HepG2 (cell line): ENCODE measurements around the gene TMEM121. TPM values are rescaled to one million over a fixed set of nuclear protein-coding genes. Genes with fewer than 3 reads are reported as not detected.

Experiments
- CBX5 ChIP-seq: sonication (generic); formaldehyde crosslinking; IDR thresholded peaks from 2 replicates; pipeline ENCODE4 v1.4.0; 2020; ENCODE audit warnings: missing genetic modification reagents, borderline replicate concordance
- NCOR1 ChIP-seq: fragments of 200-600 bp; sonication (generic); IDR thresholded peaks from 2 replicates; pipeline ENCODE4 v1.7.0; 2017; ENCODE audit warnings: antibody characterized with exemption, low read length, borderline replicate concordance
- NFYB ChIP-seq: sonication (generic); formaldehyde crosslinking; IDR thresholded peaks from 2 replicates; pipeline ENCODE4 v1.4.0; 2020; ENCODE audit warnings: missing genetic modification reagents
- REXO4 ChIP-seq: sonication (generic); formaldehyde crosslinking; IDR thresholded peaks from 2 replicates; pipeline ENCODE4 v1.8.0; 2022; ENCODE audit warnings: missing genetic modification reagents, mild to moderate bottlenecking, borderline replicate concordance
- SOX6 ChIP-seq, 2 experiments: fragments of 450-650 bp in 1 of 2; sonication (generic) in 1 of 2; formaldehyde crosslinking in 1 of 2; IDR thresholded peaks; 2 replicates each; pipeline versions ENCODE4 v1.4.0 to v1.6.1; 2017 to 2020; ENCODE audit warnings: antibody characterized with exemption in 1 of 2, mild to moderate bottlenecking in 1 of 2, missing genetic modification reagents in 1 of 2
- SYNCRIP ChIP-seq: fragments of 200-400 bp; formaldehyde crosslinking; IDR thresholded peaks from 2 replicates; pipeline ENCODE4 v1.6.1; 2018; ENCODE audit warnings: mild to moderate bottlenecking, low read depth, low read length; ENCODE audit not compliant: insufficient read depth
- ZNF121 ChIP-seq: sonication (generic); formaldehyde crosslinking; IDR thresholded peaks from 2 replicates; pipeline ENCODE4 v1.5.0; 2020; ENCODE audit warnings: mild to moderate bottlenecking, missing genetic modification reagents
- ZNF329 ChIP-seq: sonication (generic); formaldehyde crosslinking; IDR thresholded peaks from 2 replicates; pipeline ENCODE4 v1.9.0; 2021; ENCODE audit warnings: low read depth, mild to moderate bottlenecking, missing genetic modification reagents
- polyA plus RNA-seq, 8 experiments: library from polyadenylated mRNA; depleted of rRNA in 3 of 8; stranded (reverse) in 7 of 8; unstranded in 1 of 8; fragments of >200 nt; fragmentation: Illumina TruSeq in 4 of 8; extraction: Trizol in 4 of 8; gene quantifications; 2 replicates each; pipeline versions ENCODE4 v1.2.1 to v1.2.3, GENCODE V29; 2011 to 2016; ENCODE audit warnings: low read depth in 4 of 8, missing spikeins in 1 of 8, mixed read lengths in 1 of 8; ENCODE audit not compliant: insufficient read depth in 1 of 8
- total RNA-seq, 5 experiments: library from RNA; depleted of rRNA; stranded (reverse); fragments of >200 nt; fragmentation: Illumina TruSeq; extraction: Trizol; gene quantifications; 2 replicates each; pipeline ENCODE4 v1.2.3, GENCODE V29; 2016; ENCODE audit warnings: low read depth in 1 of 5
- TF ChIP-seq, protein P1 (sequence below): sonication (generic); formaldehyde crosslinking; IDR thresholded peaks from 2 replicates; pipeline ENCODE4 v1.4.0; 2020; ENCODE audit warnings: missing genetic modification reagents, mild to moderate bottlenecking, borderline replicate concordance
- TF ChIP-seq, protein P2 (sequence below): sonication (generic); formaldehyde crosslinking; IDR thresholded peaks from 2 replicates; pipeline ENCODE4 v1.5.0; 2020; ENCODE audit warnings: mild to moderate bottlenecking, missing genetic modification reagents, borderline replicate concordance
- TF ChIP-seq, protein P3 (sequence below): sonication (generic); formaldehyde crosslinking; IDR thresholded peaks from 2 replicates; pipeline ENCODE4 v1.9.0; 2022; ENCODE audit warnings: low read depth, missing genetic modification reagents
- TF ChIP-seq, protein P4 (sequence below): IDR thresholded peaks from 2 replicates; pipeline ENCODE4 v1.4.0; 2020; ENCODE audit warnings: mild to moderate bottlenecking, missing genetic modification reagents

Gene TMEM121
- total and polyA plus RNA-seq, 2 of the 13 experiments (the other 11 are each of a cell fraction or from before 2014, with no cell fraction given), result 6.6 to 19.0 TPM

DNA sequence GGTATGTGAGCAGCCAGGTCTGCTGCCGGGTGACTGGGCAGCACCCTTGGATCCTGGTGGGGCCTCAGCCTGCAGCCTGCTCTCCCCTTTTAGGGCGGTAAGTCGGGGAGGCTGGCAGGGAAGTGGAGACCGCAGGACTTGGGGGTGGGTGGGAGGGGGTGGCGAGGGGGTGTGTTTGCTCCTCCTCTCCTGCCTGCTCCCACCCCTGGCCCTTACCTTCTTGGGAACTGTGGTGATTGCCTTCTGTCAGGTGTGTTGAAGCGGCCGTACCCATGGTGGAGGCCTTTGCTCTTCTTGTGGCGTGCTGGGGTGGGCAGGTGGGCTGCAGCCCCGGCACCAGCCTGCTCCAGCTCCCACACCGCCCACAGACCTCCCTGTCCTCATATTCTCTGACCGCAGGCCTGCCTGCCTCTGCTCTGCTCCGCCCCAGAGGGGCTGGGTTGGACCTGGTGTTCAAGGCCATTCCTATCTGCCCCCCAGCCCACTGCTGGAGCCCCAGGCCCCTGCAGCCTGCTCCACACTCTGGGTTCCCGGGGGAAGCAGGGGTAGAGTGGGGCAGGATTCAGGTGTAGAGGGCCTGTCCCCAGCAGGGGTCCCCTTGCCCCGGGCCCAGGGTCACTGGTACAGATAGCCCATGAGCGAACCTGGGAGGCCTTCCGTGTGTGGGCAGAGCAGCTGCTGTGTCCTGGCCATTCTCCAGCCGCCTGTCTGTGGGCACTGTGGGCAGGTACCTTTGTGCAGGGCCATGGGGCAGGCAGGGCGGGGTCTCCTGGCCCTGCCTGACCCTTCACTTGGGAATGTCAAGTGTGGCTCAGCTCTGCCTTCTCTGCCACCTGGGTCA is 30.2 kb upstream of the TMEM121 start (continued):
- TF ChIP-seq, protein P1, sequence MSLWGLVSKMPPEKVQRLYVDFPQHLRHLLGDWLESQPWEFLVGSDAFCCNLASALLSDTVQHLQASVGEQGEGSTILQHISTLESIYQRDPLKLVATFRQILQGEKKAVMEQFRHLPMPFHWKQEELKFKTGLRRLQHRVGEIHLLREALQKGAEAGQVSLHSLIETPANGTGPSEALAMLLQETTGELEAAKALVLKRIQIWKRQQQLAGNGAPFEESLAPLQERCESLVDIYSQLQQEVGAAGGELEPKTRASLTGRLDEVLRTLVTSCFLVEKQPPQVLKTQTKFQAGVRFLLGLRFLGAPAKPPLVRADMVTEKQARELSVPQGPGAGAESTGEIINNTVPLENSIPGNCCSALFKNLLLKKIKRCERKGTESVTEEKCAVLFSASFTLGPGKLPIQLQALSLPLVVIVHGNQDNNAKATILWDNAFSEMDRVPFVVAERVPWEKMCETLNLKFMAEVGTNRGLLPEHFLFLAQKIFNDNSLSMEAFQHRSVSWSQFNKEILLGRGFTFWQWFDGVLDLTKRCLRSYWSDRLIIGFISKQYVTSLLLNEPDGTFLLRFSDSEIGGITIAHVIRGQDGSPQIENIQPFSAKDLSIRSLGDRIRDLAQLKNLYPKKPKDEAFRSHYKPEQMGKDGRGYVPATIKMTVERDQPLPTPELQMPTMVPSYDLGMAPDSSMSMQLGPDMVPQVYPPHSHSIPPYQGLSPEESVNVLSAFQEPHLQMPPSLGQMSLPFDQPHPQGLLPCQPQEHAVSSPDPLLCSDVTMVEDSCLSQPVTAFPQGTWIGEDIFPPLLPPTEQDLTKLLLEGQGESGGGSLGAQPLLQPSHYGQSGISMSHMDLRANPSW (CRISPR knock-in tag), result no peak
- TF ChIP-seq, protein P2, sequence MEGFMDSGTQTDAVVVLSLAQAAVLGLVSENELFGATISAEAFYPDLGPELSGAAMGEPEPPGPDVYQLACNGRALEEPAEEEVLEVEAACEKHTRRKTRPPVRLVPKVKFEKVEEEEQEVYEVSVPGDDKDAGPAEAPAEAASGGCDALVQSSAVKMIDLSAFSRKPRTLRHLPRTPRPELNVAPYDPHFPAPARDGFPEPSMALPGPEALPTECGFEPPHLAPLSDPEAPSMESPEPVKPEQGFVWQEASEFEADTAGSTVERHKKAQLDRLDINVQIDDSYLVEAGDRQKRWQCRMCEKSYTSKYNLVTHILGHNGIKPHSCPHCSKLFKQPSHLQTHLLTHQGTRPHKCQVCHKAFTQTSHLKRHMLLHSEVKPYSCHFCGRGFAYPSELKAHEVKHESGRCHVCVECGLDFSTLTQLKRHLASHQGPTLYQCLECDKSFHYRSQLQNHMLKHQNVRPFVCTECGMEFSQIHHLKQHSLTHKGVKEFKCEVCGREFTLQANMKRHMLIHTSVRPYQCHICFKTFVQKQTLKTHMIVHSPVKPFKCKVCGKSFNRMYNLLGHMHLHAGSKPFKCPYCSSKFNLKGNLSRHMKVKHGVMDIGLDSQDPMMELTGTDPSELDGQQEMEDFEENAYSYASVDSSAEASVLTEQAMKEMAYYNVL, result 0 out of 2 replicates have a peak, but pooled peaks have one; percentile 23
- peak; percentile 98 for TF ChIP-seq ZNF329 (CRISPR knock-in tag)
- TF ChIP-seq REXO4, result no peak
- TF ChIP-seq NCOR1, result peak; percentile 58; the same call in 1 of the 2 replicates
- TF ChIP-seq CBX5 (CRISPR knock-in tag), result no peak
- 0 out of 2 replicates have a peak, but pooled peaks have one; percentile 8 for TF ChIP-seq NFYB (CRISPR knock-in tag)
- TF ChIP-seq, protein P3, sequence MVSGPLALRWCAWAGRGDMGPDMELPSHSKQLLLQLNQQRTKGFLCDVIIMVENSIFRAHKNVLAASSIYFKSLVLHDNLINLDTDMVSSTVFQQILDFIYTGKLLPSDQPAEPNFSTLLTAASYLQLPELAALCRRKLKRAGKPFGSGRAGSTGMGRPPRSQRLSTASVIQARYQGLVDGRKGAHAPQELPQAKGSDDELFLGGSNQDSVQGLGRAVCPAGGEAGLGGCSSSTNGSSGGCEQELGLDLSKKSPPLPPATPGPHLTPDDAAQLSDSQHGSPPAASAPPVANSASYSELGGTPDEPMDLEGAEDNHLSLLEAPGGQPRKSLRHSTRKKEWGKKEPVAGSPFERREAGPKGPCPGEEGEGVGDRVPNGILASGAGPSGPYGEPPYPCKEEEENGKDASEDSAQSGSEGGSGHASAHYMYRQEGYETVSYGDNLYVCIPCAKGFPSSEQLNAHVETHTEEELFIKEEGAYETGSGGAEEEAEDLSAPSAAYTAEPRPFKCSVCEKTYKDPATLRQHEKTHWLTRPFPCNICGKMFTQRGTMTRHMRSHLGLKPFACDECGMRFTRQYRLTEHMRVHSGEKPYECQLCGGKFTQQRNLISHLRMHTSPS, result peak; percentile 87
- TF ChIP-seq, protein P4, sequence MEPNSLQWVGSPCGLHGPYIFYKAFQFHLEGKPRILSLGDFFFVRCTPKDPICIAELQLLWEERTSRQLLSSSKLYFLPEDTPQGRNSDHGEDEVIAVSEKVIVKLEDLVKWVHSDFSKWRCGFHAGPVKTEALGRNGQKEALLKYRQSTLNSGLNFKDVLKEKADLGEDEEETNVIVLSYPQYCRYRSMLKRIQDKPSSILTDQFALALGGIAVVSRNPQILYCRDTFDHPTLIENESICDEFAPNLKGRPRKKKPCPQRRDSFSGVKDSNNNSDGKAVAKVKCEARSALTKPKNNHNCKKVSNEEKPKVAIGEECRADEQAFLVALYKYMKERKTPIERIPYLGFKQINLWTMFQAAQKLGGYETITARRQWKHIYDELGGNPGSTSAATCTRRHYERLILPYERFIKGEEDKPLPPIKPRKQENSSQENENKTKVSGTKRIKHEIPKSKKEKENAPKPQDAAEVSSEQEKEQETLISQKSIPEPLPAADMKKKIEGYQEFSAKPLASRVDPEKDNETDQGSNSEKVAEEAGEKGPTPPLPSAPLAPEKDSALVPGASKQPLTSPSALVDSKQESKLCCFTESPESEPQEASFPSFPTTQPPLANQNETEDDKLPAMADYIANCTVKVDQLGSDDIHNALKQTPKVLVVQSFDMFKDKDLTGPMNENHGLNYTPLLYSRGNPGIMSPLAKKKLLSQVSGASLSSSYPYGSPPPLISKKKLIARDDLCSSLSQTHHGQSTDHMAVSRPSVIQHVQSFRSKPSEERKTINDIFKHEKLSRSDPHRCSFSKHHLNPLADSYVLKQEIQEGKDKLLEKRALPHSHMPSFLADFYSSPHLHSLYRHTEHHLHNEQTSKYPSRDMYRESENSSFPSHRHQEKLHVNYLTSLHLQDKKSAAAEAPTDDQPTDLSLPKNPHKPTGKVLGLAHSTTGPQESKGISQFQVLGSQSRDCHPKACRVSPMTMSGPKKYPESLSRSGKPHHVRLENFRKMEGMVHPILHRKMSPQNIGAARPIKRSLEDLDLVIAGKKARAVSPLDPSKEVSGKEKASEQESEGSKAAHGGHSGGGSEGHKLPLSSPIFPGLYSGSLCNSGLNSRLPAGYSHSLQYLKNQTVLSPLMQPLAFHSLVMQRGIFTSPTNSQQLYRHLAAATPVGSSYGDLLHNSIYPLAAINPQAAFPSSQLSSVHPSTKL (CRISPR knock-in tag), result peak; percentile 78
- TF ChIP-seq ZNF121, result no peak; the same call in 1 of the 2 replicates
- TF ChIP-seq SOX6 (IDR thresholded peaks at IDR 0.05), result no peak
- TF ChIP-seq SOX6 (CRISPR knock-in tag; IDR thresholded peaks at IDR 0.05), result peak; percentile 62
- TF ChIP-seq SYNCRIP, result no peak
